ENCODE measurements around the gene LUZP2.

- TF ChIP-seq POLR2A (IDR thresholded peaks at IDR 0.05) (no peak), CTCF (IDR thresholded peaks at IDR 0.05) (no peak)
Observed at GRCh38 chr11:24594401-24594800, 97.5 kb downstream of the LUZP2 start.
